HG03378 (cell line): Measurements from ENCODE around the gene HCST.
"Not testable (repeated sequence)": the region's sequence is repeated elsewhere in the genome, so short reads cannot be mapped to it uniquely, and the experiment has no call there.

ENCODE experiments used
- ATAC-seq: cut with Tn5 transposase; IDR thresholded peaks from one replicate; pipeline ENCODE4 v1.9.1; 2021; ENCODE audit warnings: mild to moderate bottlenecking, moderate library complexity; ENCODE audit not compliant: unreplicated experiment

Gene HCST

DNA sequence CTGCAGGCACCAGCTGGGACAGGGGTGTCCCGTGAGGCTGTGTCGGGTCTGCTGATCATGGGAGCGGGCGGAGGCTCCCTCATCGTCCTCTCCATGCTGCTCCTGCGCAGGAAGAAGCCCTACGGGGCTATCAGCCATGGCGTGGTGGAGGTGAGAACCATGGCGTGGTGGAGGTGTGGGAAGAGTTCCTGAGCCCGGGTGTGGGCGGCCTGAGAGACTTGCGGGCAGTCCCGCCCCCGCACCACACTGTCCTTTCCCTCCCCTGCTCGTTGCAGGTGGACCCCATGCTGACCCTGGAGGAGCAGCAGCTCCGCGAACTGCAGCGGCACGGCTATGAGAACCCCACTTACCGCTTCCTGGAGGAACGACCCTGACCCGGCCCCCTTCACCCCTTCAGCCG lies 23.3 kb upstream of the HCST start:
- ATAC-seq: no peak

DNA sequence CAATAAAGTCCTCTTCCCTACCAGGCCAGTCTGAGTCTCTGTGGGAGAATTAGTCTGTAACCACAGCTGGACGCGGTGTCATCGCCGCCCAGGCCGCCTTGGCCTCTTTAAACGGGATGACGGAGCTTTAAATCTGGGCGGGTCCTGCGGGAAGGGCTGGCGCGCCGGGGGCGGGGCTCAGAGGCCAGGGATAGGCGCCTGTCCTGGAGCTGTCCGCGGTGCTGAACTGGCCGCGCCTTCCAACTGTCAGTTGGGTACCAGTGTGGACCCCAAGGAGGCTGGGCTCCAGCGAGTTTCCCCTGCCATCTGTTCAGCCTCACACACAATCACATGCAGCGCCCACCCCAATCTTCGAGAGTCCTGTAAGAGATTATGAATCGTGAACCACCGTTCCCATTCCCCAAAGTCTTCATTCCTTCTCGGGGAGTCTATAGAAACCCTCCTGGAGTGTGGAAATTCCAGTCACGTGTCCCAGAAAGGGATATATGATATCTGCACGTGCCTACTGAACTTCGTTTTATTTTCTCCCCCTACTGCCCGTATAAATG lies 22.5 kb upstream of the HCST start:
- ATAC-seq: no peak

DNA sequence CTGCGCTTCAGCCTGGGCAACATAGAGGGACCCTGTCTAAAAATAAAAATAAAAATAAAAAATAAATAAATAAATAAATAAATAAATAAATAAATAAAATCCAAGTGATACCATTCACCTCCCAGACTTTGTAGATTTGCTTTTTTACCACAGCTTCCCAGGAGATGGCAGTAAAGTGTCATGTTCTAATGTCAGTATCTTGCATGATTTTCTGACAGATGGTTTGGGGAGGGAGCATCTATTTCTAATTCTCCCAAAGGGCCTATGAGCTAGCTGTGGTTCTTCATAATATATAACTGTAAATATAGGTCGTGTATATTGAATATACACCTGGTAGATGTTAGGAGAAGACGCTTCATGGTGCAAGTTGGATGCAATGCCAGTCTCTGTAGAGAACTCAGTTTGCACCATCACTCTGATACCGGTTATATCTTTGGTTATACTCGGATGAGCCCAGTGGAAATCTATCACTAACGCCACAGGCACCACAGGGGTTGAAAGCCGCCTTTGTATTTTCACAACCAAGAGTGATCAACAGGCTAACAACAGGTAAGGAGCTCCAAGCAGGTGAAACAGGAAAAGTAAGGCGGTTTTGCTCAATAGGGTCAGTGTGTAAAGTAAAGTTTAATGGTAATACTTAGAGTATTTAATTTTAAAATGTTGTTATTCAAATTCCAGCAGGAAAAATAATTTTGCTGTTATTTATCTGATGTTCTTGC lies 20.1 kb upstream of the HCST start:
- no peak for ATAC-seq

DNA sequence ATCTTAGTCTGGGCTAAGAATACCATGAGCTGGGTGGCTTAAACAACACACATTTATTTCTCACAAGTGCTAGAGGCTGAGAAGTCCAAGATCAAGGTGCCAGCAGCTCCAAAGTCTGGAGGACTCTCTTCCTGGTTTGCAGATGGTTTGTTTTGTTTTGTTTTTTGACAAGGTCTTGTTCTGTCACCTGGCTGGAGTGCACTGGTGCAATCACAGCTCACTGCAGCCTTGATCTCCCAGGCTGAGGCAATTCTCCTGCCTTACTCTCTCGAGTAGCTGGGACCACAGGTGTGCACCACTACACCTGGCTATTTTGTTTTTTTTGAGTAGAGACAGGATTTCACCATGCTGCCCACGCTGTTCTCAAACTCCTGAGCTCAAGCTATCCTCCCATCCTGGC lies 18.4 kb upstream of the HCST start:
- ATAC-seq: no peak

DNA sequence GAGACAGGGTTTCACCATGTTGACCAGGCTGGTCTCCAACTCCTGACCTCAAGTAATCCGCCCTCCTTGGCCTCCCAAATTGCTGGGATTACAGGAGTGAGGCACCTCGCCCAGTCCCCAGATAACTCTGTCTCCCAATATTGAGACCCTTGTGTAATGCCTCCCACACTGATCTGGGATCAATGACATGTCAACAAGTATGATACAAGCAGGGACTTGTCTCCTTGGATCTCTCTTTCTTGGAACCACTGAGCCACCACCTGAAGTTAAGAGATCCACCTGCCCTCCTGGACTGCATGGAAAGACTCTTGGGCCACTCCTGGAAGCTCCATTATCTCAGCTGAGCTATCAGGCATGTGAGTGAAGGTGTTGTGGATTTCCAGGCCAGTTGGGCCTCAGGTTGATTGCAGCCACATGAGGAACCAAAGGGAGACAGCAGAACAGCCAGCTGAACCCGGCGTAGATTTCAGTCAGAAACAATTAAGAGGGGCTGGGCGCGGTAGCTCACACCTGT lies 17.0 kb upstream of the HCST start:
- ATAC-seq: no peak

DNA sequence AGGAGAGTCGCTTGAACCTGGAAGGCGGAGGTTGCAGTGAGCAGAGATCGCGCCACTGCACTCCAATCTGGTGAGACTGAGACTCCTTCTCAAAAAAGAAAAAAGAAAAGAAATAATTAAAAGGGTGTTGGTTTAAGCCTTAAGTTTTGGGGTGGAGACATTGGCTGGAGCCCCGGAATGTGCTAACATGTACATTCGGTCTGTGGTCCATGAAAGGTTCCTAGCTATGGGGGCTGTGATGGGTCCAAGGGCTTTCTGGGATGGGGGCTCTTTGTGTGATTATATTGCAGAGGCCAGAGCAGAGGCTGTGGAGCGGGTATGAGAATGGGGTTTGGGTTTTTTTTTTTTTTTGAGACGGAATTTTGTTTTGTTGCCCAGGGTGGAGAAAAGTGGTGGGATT lies 16.4 kb upstream of the HCST start:
- no peak for ATAC-seq

DNA sequence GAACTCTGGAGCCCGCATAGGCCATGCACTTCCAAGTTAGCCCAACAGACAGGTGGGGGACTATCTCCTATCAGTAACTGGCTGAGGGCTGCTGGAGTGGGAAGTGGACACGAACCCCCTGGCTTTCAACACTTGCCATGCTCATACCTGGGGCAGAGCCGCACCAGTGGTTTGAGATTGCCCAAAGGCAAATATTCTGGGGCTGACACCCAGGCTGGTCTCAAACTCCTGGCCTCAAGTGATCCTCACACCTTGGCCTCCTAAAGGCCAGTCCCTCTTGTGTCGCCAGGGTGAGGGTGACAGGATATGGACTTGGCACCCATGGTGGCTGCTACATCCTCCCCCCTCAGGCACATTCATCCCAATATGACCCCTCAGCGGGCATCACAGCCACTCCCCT lies 15.1 kb upstream of the HCST start:
- ATAC-seq: no peak

DNA sequence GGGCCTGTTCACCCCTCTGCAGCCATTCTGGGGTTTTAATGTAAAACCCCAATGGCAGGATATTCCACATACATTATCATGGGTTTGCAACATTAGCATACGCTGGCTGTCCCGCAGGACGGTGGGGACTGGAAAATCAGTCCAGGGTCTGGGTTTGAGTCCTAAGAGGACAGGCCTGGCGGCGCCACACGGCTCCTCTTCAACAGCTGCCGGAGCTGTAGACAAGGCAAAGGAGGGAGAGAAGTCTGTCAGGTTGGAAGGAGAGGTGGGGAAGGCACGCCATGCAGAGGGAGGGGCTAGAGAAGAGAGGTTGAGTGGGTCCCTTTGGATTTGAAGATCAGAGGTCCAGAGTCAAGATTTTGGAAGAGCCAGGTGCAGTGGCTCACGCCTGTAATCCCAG lies 13.9 kb upstream of the HCST start:
- ATAC-seq: no peak

DNA sequence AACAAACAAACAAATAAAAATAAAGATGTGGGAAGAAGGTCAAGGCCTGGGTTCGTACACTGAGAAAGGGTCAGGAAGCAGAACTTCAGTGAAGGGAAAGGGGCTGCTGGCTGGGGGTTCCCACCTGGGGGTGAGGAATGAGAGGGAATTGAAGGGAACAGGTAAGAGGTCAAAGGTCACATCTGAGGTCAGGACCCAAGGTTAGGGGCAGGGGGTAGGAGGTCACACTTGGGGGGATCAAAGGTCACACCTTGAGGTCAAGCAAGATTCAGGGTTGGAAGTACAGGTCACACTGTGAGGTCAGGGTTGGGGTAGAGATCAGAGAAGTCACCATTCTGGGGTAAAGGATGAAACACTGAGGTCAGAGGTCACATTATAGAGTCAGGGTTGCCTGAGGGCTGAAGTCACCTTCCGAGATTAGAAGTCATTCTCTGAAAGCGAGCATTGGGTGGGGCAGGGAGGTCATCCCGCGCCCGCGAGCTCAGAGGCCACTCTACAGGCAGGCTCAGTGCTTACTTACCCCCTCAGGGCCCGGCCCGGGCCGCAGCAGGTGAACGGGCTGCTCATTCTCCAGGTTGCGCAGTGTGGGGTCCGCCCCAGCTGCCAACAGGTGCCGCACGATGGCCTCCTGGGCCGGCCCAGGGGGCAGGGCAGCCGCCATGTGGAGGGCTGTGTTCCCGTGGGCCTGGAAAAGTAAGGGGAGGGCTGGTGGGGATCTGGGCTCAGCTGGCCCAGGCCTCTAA lies 12.8 kb upstream of the HCST start:
- ATAC-seq: no peak

DNA sequence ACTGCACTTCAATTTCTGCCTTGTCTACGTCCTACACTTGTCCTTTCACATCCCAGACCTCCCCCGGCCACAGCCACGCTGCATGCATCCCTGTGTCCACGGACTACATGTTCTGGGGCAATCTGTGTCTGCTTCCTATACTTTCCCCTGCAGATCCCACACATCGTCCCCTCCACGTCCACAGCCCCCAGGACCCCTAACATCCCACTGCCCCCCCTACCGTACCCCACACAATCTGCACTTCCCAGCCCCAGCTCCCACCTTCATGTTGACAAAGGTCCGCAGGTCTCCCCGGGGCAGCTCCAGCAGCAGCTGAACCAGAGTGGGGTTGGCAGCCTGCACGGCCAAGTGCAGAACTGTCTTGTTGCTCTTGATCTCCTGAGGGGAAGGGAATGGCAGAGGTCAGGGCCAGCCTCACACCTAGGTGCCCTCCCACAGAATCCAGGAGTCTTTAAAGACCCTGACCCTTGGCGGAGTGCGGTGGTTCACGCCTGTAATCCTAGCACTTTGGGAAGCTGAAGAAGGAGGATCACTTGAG lies 12.1 kb upstream of the HCST start:
- ATAC-seq: no peak

DNA sequence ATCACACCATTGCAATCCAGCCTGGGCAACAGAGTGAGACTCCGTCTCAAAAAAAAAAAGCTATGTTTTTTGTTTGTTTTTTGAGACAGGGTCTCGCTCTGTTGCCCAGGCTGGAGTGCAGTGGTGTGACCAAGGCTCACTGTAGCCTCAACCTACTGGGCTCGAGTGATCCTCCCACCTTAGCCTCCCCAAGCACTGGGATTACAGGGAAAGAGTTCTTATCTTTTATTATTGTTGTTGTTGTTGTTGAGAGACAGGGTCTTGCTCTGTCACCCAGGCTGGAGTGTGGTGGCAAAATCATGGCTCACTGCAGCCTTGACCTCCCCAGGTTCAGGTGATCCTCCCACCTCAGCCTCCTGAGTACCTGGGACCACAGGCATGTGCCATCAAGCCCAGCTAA lies 10.5 kb upstream of the HCST start:
- ATAC-seq: not testable (repeated sequence)

DNA sequence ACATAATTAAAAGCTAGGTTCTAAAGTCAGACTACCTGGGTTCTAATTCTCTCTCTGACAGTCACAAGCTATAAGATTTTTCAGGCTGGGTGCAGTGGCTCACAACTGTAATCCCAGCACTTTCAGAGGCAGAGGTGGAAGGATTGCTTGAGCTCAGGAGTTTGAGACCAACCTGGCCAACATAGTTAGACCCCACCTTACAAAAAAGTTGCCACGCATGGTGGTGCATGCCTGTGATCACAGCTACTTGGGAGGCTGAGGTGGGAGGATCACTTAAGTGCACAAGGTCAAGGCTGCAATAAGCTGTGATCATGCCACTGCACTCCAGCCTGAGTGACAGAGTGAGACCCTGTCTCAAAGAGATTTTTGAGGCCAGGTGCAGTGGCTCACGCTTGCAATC lies 8.0 kb upstream of the HCST start:
- ATAC-seq: no peak

DNA sequence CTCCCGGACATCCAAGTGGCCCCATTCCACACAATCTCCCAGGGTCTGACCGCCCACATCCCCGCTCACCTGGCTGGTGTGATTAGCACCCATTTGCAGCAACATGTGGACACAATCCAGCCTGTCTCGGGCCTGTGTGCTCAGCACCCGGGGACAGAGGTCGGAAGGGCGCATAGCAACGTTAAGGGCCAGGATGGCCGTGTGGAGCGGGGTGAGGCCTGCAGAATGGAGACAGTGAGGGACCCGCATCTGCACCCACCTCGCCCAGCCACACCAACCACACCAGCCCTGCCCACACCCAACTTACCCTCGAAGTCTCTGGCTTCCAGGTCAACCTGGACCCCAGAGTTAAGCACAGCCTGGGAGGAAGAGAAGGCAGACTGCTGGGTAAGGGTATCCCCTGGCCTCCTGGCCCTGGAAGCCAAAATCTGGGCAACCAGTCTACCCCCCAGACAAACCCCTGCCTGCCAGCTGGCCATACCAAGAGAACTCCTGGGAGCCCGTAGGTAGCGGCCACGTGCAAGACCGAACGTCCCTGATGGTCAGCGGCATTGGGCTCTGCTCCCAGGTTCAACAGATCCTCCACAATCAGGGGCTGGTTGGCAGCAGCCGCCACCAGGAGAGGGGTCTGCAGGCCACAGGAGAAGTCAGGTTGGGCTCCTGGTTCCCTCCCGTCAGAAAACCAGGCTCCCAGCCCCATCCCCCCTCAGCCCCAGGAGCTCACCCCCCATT lies 6.3 kb upstream of the HCST start:
- no peak for ATAC-seq

DNA sequence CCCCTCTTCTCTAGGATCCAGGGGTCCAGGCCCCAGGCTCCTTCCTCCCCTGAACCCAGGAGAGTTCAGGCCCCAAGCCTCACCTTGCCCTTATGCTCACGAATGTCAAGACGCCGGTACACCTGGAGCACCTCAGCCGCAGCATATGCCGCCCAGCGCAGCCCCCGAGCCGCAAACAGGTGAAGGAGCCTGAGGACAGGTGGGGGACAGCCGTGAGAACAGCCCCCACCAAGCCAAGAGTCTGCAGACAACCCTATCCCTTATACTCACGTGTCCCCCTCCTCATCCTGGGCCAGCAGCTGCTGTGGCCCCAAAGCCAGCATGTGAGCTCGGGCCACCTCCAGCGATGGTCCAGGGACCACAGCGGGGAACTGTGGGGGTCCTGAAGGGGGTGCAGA lies 5.7 kb upstream of the HCST start:
- no peak for ATAC-seq

DNA sequence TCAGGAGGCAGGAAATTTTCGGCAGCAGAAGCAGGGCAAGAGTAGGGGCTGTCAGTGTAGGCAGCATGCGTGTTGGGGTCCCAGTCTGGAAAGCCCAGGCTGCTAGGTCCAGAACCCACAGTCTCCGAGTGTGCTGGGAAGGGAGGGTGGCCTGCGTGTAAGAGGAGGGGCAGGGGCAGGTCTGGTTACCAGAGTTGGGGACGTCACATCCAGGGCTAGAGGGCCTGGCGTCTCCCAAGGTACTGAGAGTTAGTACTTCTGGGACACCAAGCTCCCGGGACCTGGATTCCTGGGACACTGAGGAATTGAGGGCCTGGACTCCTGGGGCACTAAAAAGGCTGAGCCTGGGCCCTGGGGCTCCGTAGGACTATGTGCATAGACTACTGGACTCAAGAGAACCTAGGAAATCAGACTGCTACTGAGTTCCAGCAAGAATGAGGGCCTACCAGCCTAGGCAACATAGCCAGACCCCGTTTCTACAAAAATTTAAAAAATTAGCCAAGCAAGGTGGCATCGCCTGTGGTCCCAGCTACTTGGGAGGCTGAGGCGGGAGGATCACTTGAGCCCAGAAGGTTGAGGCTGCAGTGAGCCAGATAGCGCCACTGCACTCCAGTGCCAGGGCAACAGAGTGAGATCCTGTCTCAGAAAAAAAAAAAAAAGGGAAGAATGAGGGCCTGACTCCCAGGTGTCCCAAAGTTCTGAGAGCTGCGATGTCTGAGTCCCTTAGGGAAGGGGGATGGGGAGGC lies 4.5 kb upstream of the HCST start:
- no peak for ATAC-seq

DNA sequence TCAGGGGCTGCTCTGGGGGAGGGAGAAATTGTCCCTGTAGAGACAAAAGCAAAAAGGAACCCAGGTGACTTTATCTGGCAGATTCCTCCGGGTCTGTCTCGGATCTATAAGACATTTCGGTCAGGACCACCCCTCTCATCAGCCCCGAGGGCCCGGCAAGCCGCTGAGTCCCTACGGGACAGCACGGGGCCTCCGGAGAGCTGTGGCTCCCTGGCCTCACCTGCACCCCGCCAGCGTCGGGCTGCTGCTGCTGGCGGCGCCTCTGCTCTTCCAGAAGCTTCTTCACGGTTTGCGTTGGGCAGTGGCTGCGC lies 3.9 kb upstream of the HCST start:
- ATAC-seq: no peak

DNA sequence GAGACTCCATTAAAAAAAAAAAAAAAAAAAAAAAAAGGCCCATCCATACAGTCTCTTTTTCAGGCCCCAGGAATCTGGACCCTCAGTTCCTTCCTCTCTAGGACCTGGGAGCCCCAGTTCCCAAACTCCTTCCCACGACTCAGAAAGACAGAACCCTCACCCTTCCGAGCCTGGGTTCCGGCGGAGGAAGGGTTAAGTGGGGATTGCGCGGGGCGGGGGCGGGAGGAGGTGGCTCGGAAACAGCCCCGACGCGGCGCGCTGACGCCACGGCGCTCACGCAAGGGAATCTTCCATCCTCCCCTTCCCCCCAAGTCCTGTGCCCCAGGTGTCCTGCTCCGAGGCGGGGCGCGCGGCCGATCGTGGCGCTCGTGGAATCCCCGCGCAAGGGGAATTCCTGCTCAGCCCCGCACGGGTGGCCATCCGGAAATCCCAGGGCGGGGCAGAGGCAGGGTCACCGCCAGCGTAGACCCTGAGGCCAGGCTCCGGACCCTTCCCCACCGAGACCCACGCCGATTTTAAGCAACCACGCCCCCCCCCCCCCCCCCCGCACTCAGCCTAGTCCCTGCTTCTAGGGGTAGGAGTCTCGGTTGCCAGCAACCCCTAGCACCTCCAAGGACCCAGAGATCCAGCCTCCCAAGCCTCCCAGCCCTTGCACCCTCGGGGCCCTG lies 2.6 kb upstream of the HCST start:
- peak; percentile 22 for ATAC-seq

DNA sequence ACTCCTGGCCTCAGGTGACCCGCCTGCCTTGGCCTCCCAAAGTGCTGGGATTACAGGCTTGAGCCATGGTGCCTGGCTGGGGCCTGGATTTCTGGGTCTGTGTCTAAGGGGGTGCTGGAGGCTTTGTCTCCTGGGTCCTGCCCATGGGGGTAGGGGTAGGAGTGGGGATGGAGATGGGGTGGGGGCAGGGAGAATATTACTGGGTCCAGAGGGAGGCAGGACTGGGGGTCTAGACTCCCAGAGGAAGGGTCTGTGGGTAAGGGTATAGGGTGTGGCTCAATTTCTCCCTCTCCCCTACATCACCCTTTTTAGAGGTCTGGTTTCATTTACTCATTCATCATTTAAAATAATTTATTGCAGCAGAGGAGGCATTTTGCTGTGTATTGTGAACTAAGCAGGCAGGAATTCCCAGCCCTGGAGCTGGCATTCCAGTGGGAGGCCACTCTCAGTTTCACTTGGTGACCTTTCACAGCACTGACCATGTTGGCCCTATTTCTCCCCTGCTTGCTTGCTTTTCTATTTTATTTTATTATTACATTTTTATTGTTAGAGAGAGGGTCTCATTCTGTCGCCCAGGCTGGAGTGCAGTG lies 1.2 kb upstream of the HCST start:
- no peak for ATAC-seq

DNA sequence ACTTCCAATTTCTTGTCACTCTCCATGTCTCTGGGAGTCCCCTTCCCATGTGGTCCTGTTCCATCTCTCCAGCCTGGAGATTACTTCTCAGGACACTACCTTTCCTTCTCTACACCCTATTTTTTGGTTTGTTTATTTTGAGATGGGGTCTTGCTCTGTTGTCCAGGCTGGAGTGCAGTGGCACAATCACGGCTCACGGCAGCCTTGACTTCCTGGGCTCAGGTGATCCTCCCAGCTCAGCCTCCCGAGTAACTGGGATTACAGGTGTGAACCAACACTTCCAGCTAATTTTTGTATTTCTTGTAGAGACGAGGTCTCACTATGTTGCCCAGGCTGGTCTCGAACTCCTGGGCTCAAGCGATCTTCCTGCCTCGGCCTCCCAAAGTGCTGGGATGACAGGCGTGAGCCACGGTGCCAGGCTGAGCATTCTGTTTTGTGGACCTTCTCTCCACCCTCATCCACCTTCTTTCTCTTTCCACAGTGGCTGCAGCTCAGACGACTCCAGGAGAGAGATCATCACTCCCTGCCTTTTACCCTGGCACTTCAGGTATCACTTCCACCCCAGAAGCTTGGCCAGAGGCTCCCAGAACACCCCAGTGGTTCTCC lies 644 bp downstream of the HCST start:
- ATAC-seq: no peak
